ENCODE results near the gene PPP5C.
"Not testable (repeated sequence)": the region's sequence is repeated elsewhere in the genome, so short reads cannot be mapped to it uniquely, and the experiment has no call there.

PPP5C gene

GRCh38 chr19:46381756-46382345 lies 35.0 kb downstream of the PPP5C start:
- H3K27ac ChIP-seq, result no peak overlapping the region
- DNase-seq (ENCODE audit: low read depth, low spot score), result no peak

- DNase-seq (ENCODE audit: low read depth, low spot score), result no peak
- H3K27ac ChIP-seq, result no peak overlapping the region
Observed at GRCh38 chr19:46383171-46383815, 36.4 kb downstream of the PPP5C start.

GRCh38 chr19:46383846-46384245 lies 37.0 kb downstream of the PPP5C start:
- no peak for DNase-seq (ENCODE audit: low read depth, low spot score)
- H3K27ac ChIP-seq, result no peak overlapping the region

- no peak for DNase-seq (ENCODE audit: low read depth, low spot score)
- H3K27ac ChIP-seq, result no peak overlapping the region
Observed at GRCh38 chr19:46384396-46384795, 37.5 kb downstream of the PPP5C start.

GRCh38 chr19:46385636-46386035 lies 38.7 kb downstream of the PPP5C start:
- DNase-seq (ENCODE audit: low read depth, low spot score), result no peak

GRCh38 chr19:46386151-46386550 lies 39.3 kb downstream of the PPP5C start:
- DNase-seq (ENCODE audit: low read depth, low spot score), result no peak
- no peak overlapping the region for H3K27ac ChIP-seq

More at GRCh38 chr19:46385636-46386035, 38.7 kb downstream of the PPP5C start:
- no peak overlapping the region for H3K27ac ChIP-seq

GRCh38 chr19:46386996-46387712 lies 40.3 kb downstream of the PPP5C start:
- no peak for DNase-seq (ENCODE audit: low read depth, low spot score)
- H3K27ac ChIP-seq, result no peak overlapping the region

GRCh38 chr19:46387713-46388130 lies 40.8 kb downstream of the PPP5C start:
- no peak overlapping the region for H3K27ac ChIP-seq
- no peak for DNase-seq (ENCODE audit: low read depth, low spot score)

- no peak for DNase-seq (ENCODE audit: low read depth, low spot score)
- no peak overlapping the region for H3K27ac ChIP-seq
Observed at GRCh38 chr19:46388311-46389095, 41.6 kb downstream of the PPP5C start.

GRCh38 chr19:46390121-46390858 lies 43.4 kb downstream of the PPP5C start:
- no peak overlapping the region for H3K27ac ChIP-seq
- DNase-seq (ENCODE audit: low read depth, low spot score), result no peak

- H3K27ac ChIP-seq, result no peak overlapping the region
Observed at GRCh38 chr19:46390866-46391265, 44.0 kb downstream of the PPP5C start.

GRCh38 chr19:46391296-46392251 lies 44.7 kb downstream of the PPP5C start:
- no peak overlapping the region for H3K27ac ChIP-seq
- DNase-seq (ENCODE audit: low read depth, low spot score), result no peak

More at GRCh38 chr19:46390866-46391265, 44.0 kb downstream of the PPP5C start:
- DNase-seq (ENCODE audit: low read depth, low spot score), result no peak

- DNase-seq (ENCODE audit: low read depth, low spot score), result no peak
- H3K27ac ChIP-seq, result no peak overlapping the region
Observed at GRCh38 chr19:46392252-46392801, 45.4 kb downstream of the PPP5C start.

GRCh38 chr19:46392837-46393236 lies 46.0 kb downstream of the PPP5C start:
- no peak for DNase-seq (ENCODE audit: low read depth, low spot score)
- H3K27ac ChIP-seq, result no peak overlapping the region

GRCh38 chr19:46393456-46394401 lies 46.8 kb downstream of the PPP5C start:
- no peak for DNase-seq (ENCODE audit: low read depth, low spot score)

GRCh38 chr19:46394402-46394797 lies 47.5 kb downstream of the PPP5C start:
- DNase-seq (ENCODE audit: low read depth, low spot score), result no peak
- no peak overlapping the region for H3K27ac ChIP-seq

More at GRCh38 chr19:46393456-46394401, 46.8 kb downstream of the PPP5C start:
- no peak overlapping the region for H3K27ac ChIP-seq

GRCh38 chr19:46397801-46398479 lies 51.1 kb downstream of the PPP5C start:
- H3K27ac ChIP-seq, result not testable (repeated sequence)

More at GRCh38 chr19:46397801-46398479, 51.1 kb downstream of the PPP5C start:
- not testable (repeated sequence) for DNase-seq (ENCODE audit: low read depth, low spot score)
